ENCODE measurements around the gene CMIP.

The CMIP gene

GRCh38 chr16:81495321-81496234 is 51.0 kb downstream of the CMIP start:
- no peak for DNase-seq (ENCODE audit: low spot score)

DNA sequence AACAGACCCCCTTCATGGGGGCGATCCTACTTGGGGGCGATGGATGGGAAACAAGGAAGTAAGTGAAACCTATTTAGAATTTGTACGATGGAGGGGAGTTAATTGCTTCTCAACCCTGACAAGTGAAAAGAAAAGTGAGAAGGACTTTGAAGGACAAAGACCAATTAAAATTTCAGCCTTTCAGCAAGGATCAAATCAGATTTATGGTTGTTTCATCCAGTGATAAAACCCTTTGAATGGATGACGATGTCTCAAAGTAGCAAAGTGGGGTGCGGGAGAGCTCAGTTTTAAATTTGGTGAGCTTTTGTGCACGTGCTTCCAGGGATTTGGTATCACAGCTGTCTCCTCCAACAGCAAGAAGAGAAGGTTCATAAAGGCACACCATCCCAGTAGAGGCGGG is 51.7 kb downstream of the CMIP start:
- DNase-seq (ENCODE audit: low spot score): no peak

DNA sequence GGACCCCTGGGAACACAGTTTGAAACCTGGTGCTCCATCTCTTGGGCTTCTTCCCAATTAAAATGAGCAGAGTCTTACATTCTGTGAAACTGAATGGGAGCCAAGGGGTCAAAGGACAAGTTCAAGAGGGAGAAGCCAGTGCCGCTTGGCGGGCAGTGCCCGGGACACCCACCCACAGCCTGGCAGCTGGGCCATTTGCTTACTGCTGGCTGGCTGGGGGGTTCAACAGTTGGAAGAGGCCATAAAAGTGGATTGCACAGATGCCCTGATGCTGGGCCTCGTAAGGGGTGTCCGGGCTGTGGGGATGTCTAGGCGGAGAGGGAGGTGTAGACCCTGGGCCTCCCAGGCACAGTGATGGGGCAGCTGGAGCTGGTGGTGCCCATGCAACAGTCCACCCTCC is 52.1 kb downstream of the CMIP start:
- no peak for DNase-seq (ENCODE audit: low spot score)

- no peak for DNase-seq (ENCODE audit: low spot score)
Observed at GRCh38 chr16:81497690-81498089, 53.1 kb downstream of the CMIP start.

GRCh38 chr16:81498351-81498750 is 53.7 kb downstream of the CMIP start:
- DNase-seq (ENCODE audit: low spot score): no peak

- DNase-seq (ENCODE audit: low spot score): no peak
Observed at GRCh38 chr16:81499576-81500380, 55.2 kb downstream of the CMIP start.

DNA sequence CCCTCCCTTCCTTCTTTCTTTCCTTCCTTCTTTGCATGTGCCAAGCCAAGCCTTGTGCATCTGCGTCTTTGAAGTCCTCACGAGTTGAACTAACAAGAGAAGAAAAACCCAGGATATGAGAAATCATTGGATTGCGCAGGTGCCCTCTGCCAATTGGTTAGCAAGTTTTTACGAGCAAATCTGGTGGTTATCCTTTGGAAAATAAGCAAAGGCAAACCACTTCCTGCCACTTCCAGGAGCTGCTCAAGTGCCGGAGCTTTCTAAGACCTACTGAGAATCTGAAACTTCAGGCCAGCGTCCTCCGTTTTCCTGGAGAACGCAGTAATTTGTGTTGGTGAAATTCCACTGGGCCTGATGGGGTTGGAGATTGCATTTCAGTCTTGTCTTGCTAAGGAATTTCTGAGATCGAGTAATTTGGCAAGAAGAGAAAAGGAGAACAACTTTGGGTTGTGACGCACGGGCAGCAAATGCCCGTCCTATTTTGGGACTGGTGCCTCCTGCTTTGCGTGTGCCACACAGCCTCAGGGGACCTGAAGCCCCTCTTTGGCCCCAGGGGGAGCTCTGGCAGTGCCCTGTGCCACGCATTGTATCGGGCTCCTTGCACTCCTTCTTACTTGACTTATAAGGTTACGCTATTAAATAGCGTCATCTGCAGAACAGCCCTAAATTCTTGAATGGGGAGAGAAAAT is 56.4 kb downstream of the CMIP start:
- DNase-seq (ENCODE audit: low spot score): no peak

DNA sequence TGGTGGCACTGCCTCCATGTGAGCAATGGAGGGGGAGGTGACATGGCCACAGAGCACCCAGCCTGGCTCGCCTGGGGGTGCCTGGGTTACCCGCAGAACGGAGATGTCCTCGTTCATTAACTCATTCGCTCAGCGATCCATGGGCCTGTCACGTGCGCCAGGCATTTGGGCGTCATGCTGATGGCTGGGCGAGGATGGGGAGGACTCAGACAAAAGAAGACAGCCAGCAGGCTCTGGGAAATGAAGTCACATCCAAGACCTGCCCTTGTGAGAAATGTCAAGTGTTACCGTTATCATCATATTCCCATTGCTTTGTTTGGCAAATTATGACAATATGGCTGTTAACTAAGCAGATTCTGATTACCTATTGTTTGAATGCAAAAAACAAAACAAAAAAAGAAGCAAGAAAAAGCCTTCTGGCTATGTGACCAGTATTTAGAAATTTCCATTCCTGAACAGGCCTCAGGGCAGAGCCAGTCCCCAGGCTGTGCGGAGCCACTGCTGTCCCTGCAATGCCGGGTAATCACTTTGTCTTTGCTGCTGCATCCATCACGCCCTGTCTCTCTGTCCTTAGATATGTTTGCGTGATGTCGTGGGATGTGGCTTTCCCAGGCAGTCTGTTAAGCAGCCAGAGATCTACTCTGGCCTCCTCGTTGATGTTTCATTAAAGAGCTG is 57.9 kb downstream of the CMIP start:
- no peak for DNase-seq (ENCODE audit: low spot score)

GRCh38 chr16:81505011-81505661 is 60.5 kb downstream of the CMIP start:
- DNase-seq (ENCODE audit: low spot score): no peak

- no peak for DNase-seq (ENCODE audit: low spot score)
Observed at GRCh38 chr16:81509404-81509803, 64.8 kb downstream of the CMIP start.

- DNase-seq (ENCODE audit: low spot score): no peak
Observed at GRCh38 chr16:81510016-81510415, 65.4 kb downstream of the CMIP start.

- no peak for DNase-seq (ENCODE audit: low spot score)
Observed at GRCh38 chr16:81511371-81511770, 66.8 kb downstream of the CMIP start.

DNA sequence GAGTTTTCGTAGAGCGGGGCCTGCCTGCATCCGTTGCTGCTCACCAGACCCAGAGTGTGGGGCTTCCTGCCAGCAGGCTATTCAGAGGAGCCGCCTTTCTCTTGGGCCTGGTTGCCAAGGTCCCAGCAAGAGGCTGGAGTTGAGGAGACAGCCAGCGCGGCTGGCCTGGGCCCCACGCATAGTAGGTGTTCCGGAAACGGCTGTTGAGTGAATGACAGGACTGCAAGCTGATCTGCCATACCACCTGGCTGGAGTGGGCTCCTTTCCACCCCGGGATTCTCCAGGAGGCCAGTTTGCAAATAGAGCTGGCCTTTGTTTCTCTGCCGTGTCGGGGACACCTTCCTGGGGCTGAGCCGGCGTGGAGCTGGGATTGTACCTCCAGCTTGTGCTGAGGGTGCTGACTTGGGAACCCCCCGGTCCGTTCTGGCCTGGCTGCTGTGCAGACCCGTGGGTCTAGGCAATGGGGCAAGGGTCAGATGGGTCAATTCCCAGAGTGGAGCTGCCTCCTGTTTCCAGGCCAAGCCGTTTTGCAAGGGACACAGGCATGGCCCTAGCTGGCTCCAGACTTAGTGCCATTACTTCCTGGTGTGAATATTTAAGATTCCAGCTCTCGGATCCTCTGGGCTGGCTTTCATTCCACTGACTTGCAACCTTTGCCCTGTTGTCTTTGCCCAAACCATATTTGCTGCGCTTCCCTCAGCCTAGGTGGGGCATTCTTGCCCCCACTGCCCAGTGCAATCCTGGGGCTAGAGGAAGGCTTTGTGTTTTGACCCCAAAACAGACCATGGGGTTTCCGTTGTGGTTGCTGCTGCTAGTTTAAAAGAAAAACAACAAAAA is 68.8 kb downstream of the CMIP start:
- DNase-seq (ENCODE audit: low spot score): no peak

GRCh38 chr16:81514041-81514559 is 69.5 kb downstream of the CMIP start:
- DNase-seq (ENCODE audit: low spot score): no peak

- no peak for DNase-seq (ENCODE audit: low spot score)
Observed at GRCh38 chr16:81514568-81515258, 70.1 kb downstream of the CMIP start.

DNA sequence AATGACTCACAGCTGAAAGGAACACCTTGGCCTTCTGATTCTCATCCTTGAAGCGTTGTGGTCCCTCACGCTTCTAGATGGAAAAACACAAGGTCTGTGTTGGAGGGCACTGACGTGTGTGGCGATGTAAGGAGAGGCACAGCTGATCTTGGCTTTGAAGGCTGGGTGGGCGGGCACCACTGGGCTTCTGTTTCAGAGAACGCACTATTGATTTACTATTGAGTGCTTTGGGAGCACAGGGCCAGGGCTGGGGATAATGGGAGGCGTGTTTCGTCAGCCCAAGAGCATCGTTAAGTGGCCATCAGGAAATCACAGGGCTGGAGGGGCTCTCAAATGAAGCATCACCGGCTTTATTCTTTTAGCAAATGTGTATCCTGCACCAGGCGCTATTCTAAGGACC is 70.7 kb downstream of the CMIP start:
- DNase-seq (ENCODE audit: low spot score): no peak

- DNase-seq (ENCODE audit: low spot score): no peak
Observed at GRCh38 chr16:81515721-81516120, 71.1 kb downstream of the CMIP start.

DNA sequence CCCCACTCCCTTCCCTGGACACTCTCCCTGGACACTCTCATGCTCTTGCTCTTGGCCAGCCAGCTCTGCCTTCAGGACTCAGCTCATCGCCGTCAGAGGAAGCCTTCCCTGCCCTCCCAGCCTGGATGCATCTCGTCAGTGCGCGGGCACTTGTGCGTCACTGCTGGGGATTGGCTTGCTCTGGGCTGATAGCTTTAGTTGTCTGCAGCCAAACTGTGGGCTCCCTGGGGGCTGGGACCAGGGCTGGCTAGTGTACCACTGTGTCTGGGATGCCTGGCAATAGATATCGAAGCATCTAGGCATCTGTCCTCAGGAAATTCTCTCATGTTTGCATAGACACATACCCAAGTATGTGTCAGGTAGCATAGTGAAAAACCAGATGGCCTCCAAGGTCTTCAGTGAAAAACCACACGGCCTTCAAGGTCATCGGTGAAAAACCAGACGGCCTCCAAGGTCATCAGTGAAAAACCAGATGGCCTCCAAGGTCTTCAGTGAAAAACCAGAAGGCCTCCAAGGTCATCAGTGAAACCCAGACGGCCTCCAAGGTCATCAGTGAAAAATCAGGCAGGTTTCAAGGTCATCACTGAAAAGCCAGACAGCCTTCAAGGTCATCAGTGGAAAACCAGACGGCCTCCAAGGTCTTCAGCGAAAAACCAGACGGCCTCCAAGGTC is 72.0 kb downstream of the CMIP start:
- no peak for DNase-seq (ENCODE audit: low spot score)

- no peak for DNase-seq (ENCODE audit: low spot score)
Observed at GRCh38 chr16:81517150-81517499, 72.5 kb downstream of the CMIP start.

All from D341Med (cell line).